ENCODE measurements around the gene BTBD6.
A peak's percentile ranks its signal among the peaks of the same experiment; 100 is the strongest.
"Not testable (repeated sequence)": the region's sequence is repeated elsewhere in the genome, so short reads cannot be mapped to it uniquely, and the experiment has no call there.

Gene BTBD6

GRCh38 chr14:105273062-105273461, 24.7 kb downstream of the BTBD6 start:
- no peak for DNase-seq

GRCh38 chr14:105274637-105275036, 26.3 kb downstream of the BTBD6 start:
- DNase-seq = no peak

DNA sequence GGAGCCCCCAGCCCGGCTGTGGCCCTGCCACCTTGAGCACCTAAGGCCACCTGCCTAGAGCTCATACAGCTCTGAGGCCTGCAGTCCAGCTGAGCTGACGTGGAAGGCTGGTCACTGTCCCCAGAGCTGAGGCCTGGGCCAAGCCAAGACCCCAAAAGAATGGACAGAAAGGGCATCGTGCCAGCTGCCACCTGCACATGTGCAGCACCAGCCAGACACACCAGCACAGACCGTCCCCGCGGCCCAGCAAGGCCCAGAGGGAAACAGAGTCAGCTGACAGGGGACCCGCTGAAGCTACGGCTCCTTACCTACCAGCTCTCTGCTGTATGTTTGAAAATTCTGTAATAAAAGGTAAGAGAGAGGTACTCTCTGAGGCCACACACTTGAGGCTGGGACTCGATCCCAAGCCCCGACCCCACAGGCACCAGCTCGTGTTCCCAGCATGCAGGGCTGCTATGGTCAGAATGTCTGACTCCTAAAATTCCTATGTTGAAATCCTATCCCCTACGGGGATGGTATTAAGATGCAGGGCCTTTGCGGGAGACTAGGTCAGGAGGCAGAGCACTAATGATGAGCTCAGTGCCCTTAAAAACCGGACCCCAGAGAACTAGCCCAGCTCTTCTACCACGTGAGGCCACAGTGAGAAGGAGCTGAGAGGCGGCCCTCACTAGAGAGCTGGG, 27.1 kb downstream of the BTBD6 start:
- no peak for DNase-seq

DNA sequence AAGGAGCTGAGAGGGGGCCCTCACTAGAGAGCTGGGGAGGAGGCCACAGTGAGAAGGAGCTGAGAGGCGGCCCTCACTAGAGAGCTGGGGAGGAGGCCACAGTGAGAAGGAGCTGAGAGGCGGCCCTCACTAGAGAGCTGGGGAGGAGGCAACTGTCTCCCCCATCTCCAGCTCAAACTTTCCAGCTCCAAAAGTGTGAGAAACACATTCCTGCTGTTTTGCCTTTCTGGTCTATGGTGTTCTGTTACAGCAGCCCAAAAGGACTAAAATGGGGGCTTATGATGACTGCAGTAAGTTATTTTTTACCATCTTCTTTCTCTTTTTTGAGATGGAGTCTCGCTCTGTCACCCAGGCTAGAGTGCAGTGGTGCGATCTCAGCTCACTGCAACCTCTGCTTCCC, 29.1 kb downstream of the BTBD6 start:
- DNase-seq = not testable (repeated sequence)

- DNase-seq = no peak
Measured at GRCh38 chr14:105279642-105280361, 31.5 kb downstream of the BTBD6 start.

GRCh38 chr14:105280525-105280924, 32.2 kb downstream of the BTBD6 start:
- DNase-seq = no peak

- peak; percentile 36 to 71 for DNase-seq
Measured at GRCh38 chr14:105281371-105282097, 33.2 kb downstream of the BTBD6 start.

- DNase-seq = no peak
Measured at GRCh38 chr14:105282098-105282725, 33.9 kb downstream of the BTBD6 start.

DNA sequence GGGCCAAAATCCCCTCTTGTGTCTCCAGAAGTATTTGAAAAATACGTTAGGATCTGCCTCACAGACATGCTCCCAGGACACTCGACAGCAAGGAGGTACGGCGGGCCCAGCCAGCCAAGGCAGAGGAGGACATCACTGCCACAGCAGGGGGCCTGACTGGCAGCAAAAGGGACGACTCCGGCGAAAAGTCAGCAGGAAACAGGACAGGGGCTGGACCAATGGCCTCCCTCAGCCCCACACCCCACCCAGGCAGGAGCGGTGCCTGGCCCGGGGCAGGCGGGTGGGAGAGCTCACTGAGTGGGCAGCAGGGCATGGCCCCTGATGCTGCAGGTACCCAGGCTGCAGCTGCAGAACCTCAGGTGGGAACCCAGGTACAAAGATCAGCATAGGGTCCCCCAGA, 34.7 kb downstream of the BTBD6 start:
- no peak for DNase-seq

DNA sequence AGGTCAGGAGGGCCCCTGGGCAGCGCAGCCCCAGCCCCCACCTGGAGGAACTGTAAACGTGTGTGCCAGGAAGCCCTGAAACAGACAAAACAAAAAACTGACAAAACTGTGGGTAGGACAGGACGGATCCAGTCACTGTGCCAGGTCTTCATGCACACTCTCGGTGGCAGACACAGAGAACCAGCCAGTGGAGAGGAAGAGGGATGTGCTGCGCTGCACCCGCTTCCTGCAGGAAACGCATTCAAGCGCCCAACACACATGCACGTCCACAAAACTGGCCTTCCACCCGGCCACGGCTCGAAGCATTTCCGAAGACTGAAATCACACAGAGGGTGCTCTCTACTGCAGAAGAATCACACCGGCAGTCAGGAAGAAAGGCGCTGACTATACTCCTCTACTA, 35.6 kb downstream of the BTBD6 start:
- no peak for DNase-seq

GRCh38 chr14:105285174-105285573, 36.8 kb downstream of the BTBD6 start:
- DNase-seq = no peak

DNA sequence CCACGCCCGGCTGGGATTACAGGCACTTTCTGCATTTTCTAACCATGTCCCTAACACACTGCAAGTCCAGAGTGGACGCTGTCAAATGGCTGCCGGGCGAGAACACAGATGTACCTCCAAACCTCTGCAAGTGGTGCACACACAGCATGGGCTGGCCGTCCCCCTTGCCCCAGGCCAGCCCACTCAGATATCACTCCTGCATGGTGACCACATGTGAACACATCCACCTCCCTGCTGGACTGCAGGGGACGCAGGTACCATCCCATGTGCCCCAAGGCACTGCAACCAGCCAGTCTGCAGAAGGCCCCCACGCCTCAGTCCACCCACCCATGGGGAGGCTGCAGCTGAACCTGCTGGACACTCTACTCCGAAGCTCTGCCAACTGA, 38.4 kb downstream of the BTBD6 start:
- DNase-seq = no peak

- no peak for DNase-seq
Measured at GRCh38 chr14:105287249-105288102, 39.1 kb downstream of the BTBD6 start.

DNA sequence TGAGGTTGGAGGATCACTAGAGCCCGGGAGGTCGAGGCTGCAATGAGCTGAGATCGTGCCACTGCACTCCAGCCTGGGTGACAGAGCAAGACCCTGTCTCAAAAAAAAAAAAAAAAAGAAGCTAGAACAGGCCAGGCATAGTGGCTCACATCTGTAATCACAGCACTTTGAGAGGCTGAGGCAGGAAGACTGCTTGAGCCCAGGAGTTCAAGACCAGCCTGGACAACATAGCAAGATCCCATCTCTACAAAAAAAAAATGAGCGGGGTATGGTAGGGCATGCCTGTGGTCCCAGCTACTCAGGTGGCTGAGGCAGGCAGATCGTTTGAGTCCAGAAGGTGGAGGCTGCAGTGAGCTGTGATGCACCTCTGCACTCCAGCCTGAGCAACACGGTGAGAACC, 40.6 kb downstream of the BTBD6 start:
- DNase-seq = not testable (repeated sequence)

GRCh38 chr14:105290621-105291346, 42.5 kb downstream of the BTBD6 start:
- DNase-seq = no peak

DNA sequence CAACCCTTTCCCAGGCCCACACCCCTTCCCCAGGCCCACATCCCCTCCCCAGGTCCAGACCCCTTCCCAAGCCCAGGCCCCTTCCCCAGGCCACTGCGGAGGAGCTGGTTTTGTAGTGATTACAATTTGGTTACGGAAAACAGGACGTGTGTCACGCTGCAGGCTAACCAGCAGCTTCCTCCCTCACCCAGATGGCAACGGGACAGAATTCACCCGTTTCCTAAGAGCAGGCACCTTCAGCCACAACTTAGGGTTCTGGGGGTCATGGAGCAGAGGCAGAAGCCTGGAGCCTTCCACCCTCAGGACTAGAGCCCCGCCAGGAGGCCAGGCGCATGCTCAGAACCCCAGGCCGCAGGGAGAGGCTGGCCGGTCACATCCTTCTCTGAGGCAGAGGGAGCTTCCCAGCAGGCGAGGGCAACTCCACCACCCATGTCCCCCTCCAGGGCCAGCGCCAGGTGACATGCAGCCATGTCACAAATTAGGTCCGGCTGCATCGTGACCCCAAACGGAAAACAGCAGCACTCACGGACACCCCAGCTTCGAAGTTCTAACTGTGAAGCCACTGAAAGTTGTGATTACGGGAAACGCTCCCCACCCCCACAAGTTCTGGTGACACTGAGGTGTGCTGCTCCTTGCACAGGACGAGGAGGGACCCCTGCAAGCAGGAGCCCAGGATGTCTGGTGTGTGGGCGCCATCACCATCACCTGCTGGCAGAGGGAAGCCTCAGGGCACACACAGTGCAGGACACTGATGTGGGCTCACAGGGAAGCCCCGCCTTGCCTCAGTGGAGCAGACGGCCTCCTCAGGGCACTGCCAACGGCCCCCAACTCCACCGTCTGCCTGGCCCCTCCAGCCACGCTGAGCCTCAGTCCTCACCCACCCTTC, 44.7 kb downstream of the BTBD6 start:
- DNase-seq = no peak

DNA sequence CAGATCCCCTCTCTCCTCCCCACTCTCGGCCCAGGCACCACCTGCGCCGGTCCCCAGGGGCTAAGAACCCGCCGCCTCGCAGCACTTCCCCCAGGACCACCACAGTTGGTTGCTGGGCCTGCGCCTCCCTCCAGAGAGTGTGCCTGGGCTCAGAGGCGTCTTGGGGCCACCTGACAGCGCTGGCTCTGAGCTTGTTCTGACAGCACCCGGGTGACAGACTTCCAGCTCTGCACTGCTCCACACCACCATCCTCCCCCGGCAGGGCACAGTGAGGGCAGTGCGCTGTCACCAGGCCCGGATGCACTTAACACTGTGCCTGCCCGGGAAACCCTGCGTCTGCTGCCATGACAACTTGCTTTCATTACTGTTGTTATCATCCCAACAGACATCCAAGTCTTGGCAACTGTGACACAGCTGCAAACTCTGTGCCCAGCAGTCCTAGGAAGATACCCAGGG, 45.8 kb downstream of the BTBD6 start:
- peak in 1 of 2 experiments; percentile 49 for DNase-seq

DNA sequence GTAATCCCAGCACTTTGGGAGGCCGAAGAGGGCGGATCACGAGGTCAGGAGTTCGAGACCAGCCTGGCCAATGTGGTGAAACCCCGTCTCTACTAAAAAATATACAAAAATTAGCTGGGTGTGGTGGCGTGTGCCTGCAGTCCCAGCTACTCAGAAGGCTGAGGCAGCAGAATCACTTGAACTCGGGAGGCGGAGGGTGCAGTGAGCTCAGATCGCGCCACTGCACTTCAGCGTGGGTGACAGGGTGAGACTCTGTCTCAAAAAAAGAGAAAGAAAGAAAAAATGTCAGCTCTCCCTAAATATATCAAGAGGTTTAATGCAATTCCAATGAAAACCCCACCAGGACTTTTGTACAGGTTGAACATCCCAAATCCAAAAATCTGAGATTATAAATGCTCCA, 49.0 kb downstream of the BTBD6 start:
- not testable (repeated sequence) for DNase-seq

- DNase-seq = peak in 1 of 2 experiments; percentile 53
Measured at GRCh38 chr14:105299654-105300541, 51.6 kb downstream of the BTBD6 start.
